ENCODE data around the gene TMEM255B.
"Not testable (repeated sequence)": the region's sequence is repeated elsewhere in the genome, so short reads cannot be mapped to it uniquely, and the experiment has no call there.

TMEM255B gene

DNA sequence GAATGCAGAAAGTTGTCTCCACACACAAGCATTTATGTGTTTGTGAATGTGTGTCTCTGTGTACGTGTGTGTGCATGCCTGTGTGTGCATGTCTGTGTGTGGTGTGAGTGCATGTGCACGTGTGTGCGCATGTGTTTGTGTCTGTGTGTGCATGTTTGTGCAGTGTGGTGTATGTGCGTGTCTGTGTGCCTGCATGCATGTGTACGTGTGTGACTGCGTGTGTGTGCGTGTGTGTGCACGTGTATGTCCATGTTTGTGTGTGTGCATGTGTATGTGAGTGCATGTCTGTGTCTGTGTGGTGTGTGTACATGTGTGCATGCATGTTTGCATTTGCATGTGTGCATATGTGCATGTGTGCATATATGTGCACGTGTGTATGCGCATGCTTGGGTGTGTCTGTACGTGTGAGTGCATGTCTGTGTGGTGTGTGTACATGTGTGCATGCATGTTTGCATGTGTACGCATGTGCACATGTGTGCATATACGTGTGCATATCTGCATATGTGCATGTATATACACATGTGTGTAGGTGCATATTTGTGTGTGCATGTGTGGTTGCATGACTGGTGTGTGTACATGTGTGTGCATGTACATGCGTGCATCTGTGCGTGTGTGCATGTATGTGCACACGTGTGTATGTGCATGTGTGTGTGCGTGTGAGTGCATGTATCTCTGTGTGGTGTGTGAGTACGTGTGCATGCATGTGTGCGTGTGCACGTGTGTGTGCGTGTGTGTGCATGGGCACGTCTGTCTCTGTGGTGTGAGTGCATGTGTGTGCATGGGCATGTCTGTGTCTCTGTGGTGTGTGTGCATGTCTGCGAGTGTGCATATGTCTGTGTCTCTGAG, 8.2 kb upstream of the TMEM255B start:
- DNase-seq = no peak

DNA sequence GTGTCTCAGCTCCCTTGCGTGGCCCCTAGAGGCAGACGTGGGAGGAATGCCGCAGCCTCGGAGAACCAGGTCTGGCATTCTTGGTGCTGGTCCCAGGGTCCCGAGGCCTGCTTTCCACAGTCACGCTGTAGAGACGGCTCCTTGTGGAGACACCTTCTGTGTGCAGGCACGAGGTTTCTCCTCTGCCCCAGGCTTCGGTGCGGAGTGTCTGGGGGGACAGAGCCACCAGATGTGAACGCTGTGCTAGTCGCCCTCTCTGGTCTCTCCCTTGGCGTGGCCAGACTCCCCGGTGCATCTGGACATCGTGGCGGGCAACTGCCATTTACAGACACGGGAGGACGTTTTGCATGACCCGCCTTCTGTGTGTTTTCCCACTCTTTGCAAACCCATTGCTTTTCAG, 7.5 kb upstream of the TMEM255B start:
- no peak for DNase-seq

DNA sequence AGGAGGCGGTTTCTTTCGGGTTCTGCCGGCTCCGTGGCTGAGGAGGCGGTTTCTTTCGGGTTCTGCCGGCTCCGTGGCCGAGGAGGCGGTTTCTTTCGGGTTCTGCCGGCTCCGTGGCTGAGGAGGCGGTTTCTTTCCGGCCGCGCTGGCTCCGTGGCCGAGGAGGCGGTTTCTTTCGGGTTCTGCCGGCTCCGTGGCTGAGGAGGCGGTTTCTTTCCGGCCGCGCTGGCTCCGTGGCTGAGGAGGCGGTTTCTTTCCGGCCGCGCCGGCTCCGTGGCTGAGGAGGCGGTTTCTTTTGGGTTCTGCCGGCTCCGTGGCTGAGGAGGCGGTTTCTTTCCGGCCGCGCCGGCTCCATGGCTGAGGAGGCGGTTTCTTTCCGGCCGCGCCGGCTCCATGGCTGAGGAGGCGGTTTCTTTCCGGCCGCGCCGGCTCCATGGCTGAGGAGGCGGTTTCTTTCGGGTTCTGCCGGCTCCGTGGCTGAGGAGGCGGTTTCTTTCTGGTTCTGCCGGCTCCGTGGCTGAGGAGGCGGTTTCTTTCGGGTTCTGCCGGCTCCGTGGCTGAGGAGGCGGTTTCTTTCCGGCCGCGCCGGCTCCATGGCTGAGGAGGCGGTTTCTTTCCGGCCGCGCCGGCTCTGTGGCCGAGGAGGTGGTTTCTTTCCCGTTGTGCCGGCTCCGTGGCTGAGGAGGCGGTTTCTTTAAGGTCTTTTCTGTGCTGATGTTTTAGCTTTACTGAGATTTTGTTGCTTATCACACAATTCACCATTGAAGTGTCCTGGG, 6.6 kb upstream of the TMEM255B start:
- not testable (repeated sequence) for DNase-seq

DNA sequence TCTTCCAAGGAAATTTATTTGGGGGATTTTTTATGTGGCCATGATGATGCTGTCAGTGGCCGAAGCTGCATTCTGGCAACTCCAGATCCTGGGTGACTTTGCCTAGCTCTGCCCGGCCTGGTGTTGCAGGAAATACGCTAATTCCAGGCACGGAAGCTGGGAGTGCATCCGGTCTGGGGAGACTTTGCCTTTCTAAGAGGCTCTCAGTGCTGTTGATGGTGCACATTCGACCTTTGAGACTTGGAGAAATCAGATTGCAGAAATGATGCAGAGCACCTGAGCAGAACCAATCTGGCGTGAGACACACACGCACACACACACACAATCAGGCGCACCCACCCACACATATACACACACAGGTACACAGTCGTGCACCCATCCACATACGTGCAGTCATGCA, 5.9 kb upstream of the TMEM255B start:
- DNase-seq = no peak

DNA sequence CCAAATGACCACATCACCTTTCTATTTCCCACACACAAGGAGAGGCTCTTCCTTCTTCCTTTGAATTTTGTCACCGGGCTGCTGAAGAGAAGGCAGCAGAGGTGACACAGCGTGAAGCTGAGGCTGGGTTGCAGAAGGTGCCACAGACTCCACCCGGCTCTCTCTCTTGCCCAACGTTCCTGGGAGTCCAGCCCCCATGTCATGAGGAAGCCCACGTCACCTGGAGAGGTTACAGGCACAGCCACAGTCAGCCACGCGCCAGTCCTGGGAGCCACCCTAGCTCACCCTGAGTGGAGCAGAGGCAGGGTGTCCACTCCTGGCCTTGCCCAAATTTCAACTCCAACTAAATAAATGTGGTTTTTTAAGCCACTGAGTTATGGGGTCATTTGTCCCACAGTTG, 4.8 kb upstream of the TMEM255B start:
- DNase-seq = no peak

DNA sequence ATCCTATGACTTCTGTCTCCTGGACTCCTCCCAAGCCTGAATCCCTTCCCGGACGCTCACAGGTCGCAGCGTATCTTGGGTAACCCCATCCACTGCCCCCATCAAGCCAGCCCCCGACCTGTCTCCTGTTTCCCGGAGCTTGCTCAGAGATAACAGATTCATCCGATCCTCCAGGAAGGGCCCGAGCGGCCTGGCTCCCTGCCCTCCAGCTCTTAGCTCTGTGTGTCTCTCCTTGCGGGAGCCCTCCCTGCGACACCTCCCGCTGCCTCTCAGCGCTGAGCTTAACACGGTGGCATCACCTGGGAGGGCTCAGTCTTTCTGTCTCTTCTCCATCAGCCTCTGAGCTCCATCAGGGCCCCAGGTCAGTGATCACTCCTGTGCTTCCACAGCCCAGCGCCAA, 4.3 kb upstream of the TMEM255B start:
- no peak for DNase-seq

DNA sequence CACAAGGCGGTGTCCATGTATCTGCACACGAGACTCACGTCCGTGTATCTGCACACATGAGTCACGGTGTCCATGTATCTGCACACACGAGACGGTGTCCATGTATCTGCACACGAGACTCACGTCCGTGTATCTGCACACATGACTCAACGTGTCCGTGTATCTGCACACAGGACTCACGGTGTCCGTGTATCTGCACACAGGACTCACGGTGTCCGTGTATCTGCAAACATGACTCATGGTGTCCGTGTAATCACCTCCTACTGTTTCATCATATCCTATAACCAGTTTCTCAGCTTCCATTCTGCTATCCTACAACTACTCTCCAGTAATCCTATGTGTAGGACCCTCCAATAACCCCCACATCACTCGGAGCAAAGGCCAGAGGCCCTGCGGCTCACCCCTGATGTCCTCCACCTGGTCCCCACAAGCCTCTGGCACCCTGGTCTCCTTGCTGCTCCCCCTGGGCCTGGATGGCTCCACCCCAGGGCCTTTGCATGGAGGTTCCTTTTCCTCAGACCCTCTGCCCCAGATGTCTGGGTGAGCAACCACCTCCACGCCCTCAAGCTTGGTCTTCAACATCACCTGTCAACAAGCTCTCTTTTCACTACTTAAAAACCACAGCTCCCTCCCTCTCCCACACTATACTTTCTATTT, 2.5 kb upstream of the TMEM255B start:
- DNase-seq = no peak

DNA sequence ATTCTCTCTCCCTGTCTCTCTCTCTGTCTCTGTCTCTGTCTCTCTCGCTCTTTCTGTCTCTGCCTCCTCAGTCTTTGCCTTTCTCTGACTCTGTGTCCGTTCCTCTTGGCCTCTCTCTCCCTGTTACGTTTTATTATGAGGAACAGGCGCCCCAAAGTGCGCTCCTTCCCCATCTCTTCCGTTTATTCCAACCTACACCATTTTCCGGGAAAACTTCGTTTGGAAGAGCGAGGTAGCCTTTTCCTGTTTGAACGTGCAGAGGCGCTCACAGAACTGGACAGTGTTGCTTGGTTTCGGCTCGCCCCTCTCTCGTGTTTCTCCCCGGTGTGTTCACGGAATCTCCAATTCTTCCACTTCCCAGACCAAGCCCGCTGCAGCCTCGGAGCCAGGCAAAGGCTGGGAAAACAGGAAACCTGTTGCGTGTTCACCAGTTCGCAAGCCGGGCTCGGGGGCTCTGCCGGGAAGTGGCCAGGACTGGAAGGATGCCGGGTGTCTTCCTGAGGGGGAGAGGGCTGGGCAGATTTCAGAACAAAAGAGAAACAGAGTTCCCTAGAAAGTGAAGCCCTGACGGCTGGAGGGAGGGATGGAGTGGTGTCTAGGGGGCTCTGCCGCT, 605 bp downstream of the TMEM255B start:
- DNase-seq = no peak

DNA sequence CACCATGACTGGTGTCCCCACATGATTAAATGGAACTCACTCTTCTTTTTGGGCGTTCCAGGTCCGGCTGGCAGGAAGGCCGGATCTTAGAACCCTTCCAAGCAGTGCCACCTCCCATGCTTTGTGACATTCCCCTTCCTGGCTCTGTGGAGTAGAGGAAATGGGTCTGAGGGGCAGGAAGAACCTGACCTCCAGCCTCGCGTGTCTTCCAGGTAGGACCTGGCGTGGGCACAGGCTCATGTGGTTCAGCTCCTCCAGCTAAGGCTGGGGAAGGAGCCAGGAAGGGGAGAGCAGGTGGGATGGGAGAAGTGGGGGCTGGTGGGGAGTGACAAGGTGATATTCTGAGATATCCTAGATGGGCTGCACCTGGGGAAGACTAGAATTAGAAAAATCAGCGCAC, 2.1 kb downstream of the TMEM255B start:
- DNase-seq = no peak

DNA sequence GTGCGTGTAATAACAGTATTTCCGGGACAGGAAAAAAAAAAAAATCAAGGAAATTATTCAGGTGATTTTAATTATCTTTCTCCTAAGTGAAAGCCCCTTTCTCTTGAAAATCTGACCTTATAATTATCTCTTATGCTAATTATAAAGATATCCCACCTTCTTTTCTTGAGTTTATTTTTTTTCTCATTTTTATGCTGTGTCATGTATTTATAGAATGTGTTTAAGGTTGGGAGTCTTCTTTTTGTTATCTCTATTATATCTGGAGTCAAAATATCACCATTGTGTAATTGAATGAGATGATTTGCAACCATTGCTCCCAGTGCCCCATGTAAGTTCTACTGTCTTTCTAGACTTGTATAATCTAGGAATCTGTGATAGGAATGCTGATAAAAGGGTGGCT, 3.0 kb downstream of the TMEM255B start:
- no peak for DNase-seq

DNA sequence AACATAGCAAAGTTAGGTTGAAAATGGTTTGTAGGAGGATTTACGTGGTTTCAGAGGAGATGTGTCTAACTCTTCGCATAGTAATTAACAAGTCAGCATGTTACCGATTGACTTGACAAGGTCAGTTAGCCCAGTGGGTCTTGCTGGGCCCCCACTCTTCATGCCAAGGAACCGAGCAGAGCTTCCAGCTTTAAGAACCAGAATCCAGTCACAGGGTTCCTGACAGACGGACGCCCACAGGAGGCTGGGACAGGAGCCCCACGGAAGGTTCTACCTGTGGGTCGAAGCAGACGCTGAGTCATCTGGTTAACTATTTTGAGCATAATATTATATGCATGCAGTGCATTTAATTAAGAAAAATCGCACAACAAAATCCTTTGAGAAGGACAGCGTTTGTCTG, 3.5 kb downstream of the TMEM255B start:
- DNase-seq = no peak

DNA sequence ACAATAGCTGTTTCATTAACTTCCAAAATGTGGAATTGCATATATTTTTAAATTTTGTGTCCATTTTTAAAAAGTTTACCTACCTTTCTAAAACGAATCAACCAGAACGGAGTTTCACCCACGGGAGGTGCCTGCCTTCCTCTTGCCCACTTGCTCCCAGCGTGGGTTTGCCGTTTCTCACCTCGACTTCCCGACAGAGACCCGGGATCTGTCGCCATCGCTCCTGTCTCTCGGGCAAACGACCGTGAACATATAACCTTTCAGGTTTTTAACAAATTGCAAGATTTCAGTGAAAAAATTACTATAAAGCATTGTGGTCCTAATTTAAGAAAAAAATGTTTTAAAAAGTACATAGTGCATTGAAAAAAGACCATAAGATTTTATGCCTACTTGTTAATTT, 4.2 kb downstream of the TMEM255B start:
- DNase-seq = no peak

DNA sequence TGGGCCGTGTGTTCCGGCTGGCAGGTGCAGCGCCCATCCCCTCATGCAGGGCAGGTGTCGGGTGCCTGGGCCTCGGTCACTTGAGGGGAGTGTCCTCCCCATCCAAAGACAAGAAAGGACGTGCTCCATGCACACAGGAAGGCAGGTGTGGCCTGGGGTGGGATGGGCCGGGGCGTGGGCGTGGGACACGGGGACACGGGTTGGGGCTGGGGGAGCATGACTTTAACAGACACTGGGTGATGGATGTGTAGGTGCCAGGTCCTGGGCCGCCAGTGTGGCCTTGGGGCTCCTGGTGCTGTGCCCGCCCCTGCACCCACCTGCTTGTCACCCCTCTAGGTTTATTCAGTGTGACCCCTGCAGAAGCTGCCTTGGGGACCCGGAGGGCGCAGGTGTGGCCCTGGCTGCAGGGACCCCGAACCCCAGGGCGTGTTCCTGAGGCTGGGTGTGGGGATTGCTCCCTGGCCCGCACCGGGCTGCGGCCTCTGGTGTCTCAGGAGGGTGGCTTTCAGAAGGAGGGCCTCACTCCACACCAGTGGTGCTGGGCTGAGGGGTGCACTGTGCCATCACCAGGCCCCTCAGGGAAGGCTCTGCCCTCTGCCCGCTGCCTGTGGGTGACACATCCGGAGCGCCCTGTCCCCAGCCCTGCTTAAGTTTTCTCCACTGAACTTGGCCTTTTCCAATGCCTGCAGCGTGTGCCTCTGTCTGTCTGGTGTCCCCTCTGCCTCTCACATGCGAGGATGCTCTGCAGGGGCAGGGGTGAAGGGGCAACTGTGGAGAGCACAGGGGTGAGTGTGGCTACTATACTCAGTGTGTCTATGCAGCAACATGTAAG, 5.2 kb downstream of the TMEM255B start:
- DNase-seq = no peak

DNA sequence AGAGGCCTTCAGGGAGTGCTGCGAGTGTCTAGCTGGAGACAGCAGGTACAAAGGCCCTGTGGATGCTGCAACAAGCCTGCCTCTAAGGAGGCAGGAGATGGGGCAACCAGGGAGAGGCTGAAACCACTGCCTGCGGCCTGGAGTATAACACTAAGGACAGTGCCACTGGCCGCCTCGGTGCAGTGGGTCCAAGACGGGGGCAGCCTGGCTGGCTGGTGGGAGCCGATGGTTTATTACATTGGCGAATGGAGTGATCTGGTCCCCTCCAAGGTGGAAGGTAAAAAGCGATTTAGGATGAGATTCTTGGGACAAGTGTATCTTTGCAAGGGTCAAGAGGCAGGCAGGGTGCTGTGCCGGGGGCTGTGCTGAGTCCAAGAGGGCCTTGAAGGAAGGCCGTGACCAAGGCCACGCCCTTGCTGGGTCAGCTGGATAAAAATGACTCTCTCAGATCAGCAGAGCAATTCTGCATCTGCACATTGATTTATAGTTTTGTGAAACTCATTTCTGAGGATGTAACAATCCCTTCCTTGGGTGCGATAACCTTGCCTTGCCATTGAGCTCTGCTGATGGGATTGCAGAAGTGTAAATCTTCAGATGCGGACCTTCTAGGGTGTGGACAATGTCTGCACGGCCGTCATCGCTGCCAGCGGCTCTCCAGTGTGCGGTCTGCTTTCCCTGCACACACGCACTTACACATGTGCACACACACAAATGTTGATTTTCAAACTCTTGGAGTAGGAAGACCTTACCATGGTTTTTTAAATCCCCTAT, 6.0 kb downstream of the TMEM255B start:
- DNase-seq = no peak

DNA sequence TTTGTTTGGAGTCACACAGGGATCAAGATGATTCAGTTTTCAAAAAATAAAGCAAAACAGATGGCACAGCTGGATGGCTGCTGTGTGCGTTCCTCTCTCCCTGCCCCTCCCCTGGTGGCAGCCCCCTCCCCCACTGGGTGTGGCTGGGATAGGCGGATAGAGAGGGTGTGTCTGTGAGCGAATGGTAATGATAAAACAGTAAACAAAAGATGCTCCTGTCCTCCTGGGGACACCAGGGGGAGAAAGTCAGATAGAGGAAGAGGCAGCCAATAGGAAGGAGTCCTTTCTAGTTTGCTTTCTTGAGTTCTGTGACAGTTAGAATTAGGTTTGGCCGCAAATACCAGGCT, 6.5 kb downstream of the TMEM255B start:
- DNase-seq = no peak

DNA sequence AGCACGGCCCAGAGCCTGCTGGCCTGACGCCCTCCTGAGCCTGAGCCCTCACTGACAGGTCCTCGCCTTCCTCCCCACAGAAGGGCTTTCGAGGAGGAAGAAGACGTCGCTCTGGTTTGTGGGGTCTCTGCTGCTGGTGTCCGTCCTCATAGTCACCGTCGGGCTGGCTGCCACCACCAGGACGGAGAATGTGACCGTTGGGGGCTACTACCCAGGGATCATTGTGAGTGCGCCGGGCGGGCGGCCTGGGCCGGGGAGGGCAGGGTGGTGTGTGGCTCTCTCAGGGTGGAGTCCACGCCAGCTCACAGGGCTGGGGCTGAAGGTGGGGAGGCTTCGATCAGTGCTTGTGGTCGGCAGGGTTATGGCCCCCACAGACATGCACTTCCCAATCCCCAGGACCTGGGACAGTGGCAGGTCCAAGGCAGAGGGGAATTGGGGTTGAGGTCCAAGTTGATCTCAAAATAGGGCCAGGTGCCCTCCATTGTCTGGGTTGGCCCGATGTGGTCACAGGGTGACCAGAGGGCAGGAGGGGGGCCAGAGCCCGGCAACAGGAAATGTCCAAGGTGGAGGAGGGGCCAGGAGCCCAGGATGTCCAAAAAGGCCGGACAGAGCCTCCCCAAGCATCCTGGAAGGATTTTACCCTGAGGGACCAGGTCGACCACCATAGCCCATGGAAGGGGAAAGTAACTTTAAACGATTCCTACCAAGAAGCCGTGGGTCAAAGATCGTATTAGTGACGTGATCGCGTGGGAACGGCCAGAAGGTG, 7.2 kb downstream of the TMEM255B start:
- no peak for DNase-seq

DNA sequence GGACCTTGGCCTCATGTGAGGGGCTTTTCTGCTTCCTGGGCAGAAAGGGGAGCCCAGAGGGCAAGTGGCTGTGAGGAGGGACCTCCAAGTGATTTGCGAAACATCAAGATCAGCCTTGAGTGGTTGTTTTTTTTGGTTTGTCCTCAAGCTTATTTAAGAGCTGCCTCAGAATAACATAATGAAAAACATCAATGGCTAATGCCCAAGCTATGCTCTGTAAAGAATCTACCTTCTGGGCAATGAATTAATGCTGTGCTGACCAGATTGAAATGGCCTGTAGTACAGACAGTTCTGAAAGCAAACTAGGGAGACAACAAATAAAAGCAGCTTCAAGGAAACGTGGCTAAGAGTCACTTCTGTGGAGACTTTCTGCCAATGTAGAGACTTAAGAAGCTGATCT, 8.3 kb downstream of the TMEM255B start:
- DNase-seq = no peak

DNA sequence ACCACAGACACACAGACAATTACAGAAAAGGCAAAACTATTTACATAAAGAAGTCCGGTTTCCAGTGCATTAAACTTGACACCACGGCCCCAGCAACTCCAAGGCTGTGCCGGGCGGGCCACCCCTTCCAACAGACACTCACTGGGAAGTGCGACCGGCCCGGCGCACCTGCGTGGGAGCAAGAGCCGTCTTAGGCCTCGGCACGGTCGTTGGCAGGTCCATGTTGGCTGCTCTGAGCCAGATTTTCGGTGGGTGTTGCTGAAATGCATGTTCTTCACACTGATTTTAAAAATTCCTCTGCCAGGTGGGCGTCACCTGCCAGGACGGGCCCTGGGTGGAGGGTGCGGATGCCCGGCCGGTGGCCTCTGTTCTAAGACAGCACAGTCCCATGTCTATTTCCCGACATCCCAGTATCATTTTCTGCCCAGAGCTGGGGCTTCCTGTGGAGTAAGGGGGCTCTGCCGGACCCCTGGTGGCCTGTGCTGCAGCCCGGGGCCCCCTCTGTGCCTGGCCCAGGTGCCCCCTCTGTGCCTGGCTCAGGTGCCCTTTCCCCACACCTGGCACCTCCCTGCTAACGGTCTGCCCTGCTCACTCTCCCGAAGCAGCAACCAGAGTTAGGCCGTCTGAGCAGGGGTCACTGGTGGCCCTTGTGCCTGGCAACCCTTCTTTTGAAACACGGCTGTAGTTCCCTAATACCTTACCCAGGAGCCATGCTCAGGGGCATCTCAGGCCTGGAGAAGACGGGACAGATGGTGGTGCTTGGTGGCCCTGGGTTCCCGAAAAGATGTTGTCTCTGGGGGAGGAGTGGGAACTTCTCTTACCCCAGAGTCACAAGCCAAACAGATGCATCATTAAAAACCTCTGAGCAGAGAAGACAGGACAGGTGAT, 9.2 kb downstream of the TMEM255B start:
- no peak for DNase-seq

DNA sequence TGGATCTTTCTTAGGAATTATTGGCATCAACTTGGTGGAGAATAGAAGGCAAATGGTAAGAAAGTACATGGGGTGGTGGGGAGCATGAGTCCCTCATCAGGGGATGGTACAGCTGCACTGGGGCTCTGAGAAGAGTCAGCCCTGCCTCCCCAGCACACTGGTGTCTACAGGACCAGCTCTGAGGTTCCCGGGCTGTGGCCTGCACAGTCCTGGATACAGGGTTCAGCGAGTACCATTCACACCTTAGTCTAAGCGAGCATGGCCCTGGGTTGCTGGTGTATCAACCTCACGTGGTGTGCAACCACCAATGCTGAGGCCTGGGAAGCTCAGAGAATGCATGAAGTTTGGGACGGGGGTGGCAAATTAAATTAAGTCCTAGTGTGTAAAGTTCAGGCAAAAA, 10.1 kb downstream of the TMEM255B start:
- DNase-seq = no peak

DNA sequence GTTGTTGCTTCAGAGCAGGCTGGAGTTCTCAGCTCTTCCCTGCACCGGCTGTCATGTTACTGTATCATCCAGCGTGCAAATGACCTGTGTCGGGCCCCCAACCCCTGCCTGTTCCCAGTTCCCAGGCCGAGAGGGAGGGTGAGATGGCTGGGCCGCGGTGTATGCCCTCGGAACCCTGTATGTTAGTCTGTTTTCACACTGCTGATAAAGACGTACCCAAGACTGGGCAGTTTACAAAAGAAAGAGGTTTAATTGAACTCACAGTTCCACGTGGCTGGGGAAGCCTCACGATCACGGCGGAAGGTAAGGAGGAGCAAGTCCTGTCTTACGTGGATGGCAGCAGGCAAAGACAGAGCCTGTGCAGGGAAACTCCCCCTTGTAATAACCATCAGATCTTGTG, 10.9 kb downstream of the TMEM255B start:
- DNase-seq = no peak

Measured in GF-D8 (cell line).